Bronchial epithelial cell (primary cell): ENCODE measurements around the gene HSDL2. TPM values are rescaled to one million over a fixed set of nuclear protein-coding genes. Genes with fewer than 3 reads are reported as not detected.

ENCODE experiments used
- DNase-seq: peaks from one replicate; pipeline ENCODE4 v3.0.0-alpha.2; 2010; ENCODE audit warnings: low read depth
- FAIRE-seq: peaks from 2 replicates; lab custom pipeline; 2011; peaks lifted over from hg19 to GRCh38; lab: Jason Lieb, UNC
- H3K27me3 ChIP-seq: 2 replicates; pipeline ENCODE4 v1.5.1; 2011; ENCODE audit warnings: low read length; ENCODE audit not compliant: control insufficient read depth, insufficient read depth
- H3K36me3 ChIP-seq: 2 replicates; pipeline ENCODE4 v1.5.1; 2011; ENCODE audit warnings: low read length; ENCODE audit not compliant: control insufficient read depth, insufficient read depth
- H3K4me3 ChIP-seq: 2 replicates; pipeline ENCODE4 v1.5.1; 2011; ENCODE audit warnings: mild to moderate bottlenecking, low read depth, low read length, control low read depth
- total RNA-seq: library from RNA; depleted of rRNA; stranded (reverse); fragments of >200 nt; gene quantifications from 2 replicates; pipeline ENCODE4 v1.2.1, GENCODE V29; 2014
- TF ChIP-seq, protein P1 (sequence below): IDR thresholded peaks from 2 replicates; pipeline ENCODE4 v1.5.1; 2011; ENCODE audit warnings: mild to moderate bottlenecking, moderate library complexity, low read length, control low read depth, inconsistent platforms; ENCODE audit not compliant: insufficient read depth, severe bottlenecking

Gene HSDL2
- total RNA-seq, 1 donor from 2014 or later, result 21.9 TPM

DNA sequence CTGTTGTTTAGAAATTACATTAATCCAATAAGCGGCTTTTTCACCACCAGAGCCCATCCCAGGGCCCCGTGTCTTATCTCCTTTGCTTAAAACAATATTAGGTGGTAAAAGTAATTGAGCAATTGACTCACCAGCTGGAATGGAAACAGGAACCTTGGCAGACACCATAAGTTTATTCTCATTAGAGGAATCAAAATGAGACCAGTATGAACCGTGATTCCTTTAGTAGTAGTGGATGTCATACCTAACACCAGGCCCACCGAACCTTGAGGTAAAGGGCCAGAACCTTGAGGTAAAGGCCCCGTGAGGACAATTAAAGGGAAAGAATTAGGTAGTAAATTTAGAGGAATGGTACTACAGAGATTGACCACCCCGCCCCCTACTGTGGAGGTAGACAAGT, 16.5 kb downstream of the HSDL2 start:
- TF ChIP-seq, protein P1, sequence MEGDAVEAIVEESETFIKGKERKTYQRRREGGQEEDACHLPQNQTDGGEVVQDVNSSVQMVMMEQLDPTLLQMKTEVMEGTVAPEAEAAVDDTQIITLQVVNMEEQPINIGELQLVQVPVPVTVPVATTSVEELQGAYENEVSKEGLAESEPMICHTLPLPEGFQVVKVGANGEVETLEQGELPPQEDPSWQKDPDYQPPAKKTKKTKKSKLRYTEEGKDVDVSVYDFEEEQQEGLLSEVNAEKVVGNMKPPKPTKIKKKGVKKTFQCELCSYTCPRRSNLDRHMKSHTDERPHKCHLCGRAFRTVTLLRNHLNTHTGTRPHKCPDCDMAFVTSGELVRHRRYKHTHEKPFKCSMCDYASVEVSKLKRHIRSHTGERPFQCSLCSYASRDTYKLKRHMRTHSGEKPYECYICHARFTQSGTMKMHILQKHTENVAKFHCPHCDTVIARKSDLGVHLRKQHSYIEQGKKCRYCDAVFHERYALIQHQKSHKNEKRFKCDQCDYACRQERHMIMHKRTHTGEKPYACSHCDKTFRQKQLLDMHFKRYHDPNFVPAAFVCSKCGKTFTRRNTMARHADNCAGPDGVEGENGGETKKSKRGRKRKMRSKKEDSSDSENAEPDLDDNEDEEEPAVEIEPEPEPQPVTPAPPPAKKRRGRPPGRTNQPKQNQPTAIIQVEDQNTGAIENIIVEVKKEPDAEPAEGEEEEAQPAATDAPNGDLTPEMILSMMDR, result no peak
- FAIRE-seq (no peak), DNase-seq (no peak)
- H3K27me3 ChIP-seq, result no peaks in the 10 kb centered on the region
- H3K36me3 ChIP-seq, result no peaks in the 10 kb centered on the region
- H3K4me3 ChIP-seq, result no peak overlapping the region

GRCh38 chr9:112396872-112397271, 17.0 kb downstream of the HSDL2 start:
- no peaks in the 10 kb centered on the region for H3K36me3 ChIP-seq
- TF ChIP-seq, protein P1, result no peak
- no peaks in the 10 kb centered on the region for H3K27me3 ChIP-seq
- FAIRE-seq (no peak), DNase-seq (no peak)
- H3K4me3 ChIP-seq, result no peak overlapping the region

GRCh38 chr9:112401175-112401815, 21.4 kb downstream of the HSDL2 start:
- DNase-seq, result no peak
- no peak for FAIRE-seq
- Histone ChIP-seq H3K36me3 (no peaks in the 10 kb centered on the region), H3K4me3 (no peak overlapping the region), H3K27me3 (no peaks in the 10 kb centered on the region)
- TF ChIP-seq, protein P1, result no peak

DNA sequence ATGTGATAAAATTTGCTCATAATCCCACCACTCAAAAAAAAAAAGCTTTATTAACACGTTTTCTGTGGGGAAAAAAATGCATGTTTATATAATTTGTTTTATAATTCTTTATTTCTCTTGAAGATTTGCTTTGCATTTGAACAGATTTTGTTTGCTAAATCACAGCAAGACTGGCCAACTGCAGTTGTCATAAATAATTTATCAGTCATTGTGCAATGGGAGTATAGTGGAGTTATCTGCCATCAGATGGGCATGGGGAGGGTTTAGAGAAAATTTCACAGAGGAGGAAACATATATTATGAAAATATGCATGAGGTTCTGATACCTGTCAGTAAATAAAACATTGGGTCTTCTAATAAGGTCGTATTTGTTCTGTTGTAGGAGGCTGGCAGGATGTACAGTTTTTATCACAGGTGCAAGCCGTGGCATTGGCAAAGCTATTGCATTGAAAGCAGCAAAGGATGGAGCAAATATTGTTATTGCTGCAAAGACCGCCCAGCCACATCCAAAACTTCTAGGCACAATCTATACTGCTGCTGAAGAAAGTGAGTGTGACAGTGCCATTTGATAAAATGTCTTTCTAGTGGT, 23.8 kb downstream of the HSDL2 start:
- no peak overlapping the region for H3K4me3 ChIP-seq
- DNase-seq (no peak), FAIRE-seq (no peak)
- TF ChIP-seq, protein P1, result no peak
- H3K27me3 ChIP-seq, result no peaks in the 10 kb centered on the region
- H3K36me3 ChIP-seq, result no peaks in the 10 kb centered on the region

DNA sequence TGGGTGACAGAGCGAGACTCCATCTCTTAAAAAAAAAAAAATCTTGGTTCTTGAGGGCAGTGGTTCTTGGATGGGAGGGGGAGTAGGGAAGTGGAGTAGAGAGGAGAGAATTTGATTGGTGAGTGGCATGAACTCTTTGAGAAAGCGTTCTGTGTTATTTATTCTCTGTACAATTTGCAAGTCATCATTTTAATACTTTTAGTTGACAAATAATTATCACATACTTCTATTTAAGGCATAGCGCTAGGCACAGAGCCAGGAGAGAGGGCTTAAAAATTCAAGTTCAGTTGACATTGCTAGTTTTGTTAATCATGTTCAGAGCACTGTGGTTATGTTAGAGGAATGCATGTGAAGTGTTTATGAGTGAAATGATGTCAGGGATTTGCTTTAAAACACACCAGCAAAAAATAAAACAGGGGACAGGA, 24.6 kb downstream of the HSDL2 start:
- Histone ChIP-seq H3K36me3 (no peaks in the 10 kb centered on the region), H3K27me3 (no peaks in the 10 kb centered on the region), H3K4me3 (no peak overlapping the region)
- TF ChIP-seq, protein P1, result no peak
- FAIRE-seq (no peak), DNase-seq (peak; percentile 15)
